HG03280 (cell line): ENCODE data around the gene NEURL2.

Experiments
- ATAC-seq: cut with Tn5 transposase; IDR thresholded peaks from one replicate; pipeline ENCODE4 v1.9.1; 2021; ENCODE audit warnings: mild to moderate bottlenecking, moderate library complexity; ENCODE audit not compliant: unreplicated experiment

Gene NEURL2

DNA sequence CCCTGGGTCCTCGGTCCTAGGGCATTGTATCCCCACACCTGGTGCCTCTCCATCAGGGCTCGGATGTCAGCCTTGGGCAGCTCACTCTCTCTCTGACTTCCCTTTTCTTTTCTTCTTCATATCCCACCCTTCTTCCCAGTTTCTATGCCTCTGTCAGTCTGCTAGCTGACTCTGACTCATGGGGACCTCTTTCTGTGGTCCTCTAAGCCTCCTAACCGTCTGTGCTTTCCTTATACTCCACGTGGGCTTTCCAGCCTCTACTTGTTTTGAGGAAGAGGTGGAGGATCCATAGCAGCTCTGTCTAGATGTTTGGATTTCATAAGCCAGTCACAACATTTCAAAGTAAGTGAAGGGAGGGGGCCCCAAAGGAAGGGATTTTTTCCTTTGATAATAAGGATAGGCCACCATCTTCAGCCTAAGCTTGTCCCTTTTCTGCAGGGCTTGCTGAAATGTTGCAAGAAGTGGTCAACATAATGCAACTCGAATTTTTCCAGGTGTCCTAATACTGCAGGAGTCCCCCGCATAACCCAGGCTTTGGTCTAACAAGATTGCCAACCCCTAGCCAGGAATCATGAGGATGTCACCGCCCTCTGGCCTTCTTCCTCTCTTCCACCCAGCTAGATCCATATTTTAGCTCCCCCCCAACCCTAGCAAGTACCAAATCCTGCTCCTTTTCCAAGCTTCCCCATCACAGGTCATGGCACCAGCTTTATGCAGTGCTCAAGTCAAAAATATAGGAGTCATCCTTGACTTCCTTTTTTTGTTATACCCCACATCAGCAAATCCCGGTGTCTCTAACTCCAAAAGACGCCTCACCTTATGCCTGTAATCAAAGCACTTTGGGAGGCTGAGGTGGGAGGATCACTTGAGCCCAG, 29.7 kb upstream of the NEURL2 start:
- ATAC-seq: no peak

DNA sequence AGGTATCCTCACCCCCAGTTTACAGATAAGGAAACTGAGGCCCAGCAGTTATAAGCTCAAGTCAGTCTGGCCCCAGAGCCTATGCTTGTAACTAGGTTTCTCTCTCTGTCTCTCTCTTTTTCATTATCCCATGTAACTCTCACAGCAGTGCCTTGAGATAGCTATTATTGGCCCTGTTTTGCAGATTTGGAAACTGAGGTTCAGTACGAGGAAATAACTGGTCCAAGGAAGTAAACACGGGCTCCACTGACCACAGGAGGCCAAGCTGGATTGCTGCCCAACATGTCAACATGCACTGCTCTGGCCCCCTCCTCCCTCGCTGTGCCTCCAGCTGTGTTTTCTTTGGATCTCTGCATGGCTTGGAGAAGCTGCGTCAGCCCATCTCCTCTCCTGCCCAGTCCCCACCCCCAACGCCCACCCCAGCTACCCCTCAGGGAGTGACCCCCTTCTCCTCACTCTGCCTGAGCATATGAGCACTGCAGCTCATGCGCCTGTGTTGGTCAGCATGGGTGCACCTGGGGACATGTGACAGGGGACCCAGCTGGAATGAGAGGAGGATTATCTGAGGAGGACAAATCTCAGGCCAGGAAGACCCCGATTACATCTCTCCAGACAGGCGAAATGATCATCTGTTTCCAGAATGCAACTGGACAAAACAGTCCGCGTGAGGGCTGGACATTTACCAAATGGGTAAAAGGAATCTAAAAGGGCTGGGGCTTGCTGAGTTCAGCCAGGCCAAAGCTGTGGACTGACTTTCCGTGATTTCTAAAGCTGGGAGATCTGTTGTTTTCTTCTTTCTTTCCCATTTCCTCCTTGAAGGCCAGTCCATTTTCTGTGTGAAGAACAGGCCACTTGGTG, 28.8 kb upstream of the NEURL2 start:
- ATAC-seq: no peak

DNA sequence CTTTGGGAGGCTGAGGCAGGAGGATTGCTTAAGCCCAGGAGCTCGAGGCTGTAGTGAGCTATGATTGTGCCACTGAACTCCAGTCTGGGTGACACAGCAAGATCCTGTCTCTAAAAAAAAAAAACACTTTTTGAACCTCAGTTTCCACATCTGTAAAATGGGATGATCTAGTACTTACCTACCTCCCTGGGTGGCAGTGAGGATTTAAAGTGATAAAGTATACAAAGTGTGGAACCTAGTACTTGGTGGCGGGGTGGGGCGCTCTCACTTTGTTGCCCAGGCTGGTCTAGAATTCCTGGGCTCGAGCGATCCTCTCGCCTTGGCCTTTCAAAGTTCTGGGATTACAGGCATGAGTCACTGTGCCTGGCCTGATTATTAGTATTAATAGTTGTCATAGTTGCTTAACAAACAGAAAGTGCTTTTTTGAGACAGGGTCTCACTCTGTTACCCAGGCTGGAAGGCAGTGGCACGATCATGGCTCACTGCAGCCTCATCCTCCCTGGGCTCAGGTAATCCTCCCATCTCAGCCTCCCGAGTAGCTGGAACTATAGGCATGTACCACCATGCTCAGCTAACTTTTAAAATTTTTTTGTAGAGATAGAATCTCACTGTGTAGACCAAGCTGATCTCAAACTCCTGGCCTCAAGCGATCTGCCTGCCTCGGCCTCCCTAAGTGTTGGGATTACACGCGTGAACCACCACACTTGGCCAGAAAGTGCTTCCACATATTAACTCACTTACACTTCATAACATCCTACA, 27.9 kb upstream of the NEURL2 start:
- ATAC-seq: no peak

DNA sequence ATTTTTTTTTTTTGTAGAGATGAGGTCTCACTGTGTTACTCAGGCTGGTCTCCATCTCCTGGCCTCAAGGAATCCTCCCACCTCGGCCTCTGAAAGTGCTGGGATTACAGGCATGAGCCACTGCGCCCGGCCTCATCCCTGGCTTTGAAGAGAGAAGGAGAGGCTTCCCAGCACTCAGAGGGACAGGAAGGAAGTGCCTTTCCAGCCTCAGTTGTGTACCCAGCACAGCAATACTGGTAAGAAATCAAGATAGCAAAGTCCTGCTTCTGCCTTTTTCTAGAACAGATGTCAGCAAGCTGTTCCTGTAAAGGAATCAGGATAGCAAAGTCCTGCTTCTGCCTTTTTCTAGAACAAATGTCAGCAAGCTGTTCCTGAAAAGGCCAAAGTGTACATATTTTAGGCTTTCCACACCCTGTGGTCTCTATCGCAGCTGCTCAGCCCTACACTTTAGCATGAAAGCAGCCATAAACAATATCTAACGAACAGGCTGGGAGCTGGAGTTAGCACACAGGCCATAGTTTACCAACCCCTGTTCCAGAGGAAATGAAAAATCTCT, 27.3 kb upstream of the NEURL2 start:
- no peak for ATAC-seq

DNA sequence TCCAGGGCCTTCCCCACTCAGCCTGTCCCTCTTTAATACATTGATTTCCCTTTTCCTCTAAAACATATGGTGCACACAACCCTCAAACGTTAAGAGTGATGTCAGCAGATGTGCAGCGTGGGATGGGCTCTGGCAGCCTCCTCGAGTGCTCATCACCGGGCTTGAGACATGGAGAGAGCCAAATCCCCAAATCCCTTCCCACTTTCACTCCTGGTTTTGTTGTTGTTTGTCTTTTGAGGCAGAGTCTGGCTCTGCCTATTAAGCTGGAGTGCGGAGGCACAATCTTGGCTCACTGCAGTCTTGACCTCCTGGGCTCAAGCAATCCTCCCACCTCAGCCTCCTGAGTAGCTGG, 26.8 kb upstream of the NEURL2 start:
- no peak for ATAC-seq

DNA sequence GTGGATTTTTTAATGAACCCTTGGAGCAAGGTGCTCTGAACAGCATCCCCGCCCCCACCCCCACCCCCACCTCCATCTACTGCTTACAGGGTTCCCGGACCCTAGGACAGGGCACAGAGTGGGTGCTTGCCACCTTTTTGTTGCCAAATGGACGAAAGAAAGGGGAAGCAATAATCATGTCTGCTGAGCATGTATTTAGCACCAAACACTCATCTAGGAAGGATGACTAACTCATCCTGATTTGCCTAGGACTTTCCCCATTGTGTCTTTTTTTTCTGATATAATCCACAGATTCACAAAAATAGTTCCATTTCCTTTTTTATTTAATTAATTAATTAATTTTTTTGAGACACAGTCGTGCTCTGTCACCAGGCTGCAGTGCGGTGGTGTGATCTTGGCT, 22.1 kb upstream of the NEURL2 start:
- ATAC-seq: no peak

DNA sequence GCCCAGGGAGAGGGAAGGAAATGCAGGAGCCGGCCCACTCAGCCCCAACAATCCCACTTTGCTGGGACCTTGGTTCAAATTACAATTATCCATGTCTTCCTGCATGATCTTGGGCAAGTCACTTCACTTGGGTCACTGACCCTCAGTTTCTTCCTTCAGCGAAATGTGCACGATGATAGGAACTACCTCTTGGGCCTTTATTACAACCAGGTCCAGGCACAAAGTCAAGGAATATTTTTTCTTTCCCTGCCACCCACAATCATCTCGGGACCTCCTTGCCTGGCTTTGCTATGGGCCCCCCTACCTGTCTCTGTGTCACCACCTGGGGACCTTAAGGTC, 21.3 kb upstream of the NEURL2 start:
- ATAC-seq: no peak

DNA sequence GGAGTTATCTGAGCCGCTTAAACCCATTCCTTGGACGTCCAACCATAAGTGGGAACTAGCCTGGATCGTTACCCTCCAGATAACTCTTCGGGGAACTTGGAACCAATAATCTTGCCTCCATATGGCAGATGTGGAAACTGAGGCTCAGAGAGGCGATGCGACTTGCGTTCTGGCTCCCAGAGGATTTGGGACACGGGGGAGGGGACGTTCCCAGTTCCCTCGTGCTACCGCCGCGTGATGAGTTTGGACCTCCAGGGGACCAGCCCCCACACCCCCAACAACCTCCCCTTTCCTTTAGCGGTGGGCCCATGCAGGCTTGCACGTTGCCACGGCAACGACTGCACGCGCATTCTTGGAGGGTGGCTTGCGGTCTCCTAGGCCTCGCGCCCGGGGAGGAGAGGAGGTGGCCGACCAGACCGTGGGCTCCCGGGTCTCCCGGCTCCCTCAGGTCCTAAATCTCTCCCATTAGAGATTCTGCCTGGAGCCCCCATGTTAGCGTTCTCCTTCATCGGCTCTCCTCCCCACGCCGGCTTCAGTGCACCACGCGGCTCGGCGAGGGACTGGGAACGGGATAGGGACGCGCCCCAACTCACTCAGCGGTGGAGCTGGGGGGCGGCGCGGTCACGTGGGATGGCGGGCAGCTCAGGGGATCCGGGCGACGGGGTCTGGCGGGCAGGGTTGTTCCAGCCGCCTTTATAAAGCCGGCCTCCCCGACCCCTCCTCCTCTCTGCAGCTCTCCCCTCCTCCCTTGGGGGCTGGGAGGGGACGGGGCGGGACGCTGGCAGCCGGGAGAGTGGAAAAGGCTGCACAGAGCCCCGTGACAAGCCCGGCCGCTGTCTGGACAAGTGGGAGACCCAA, 20.7 kb upstream of the NEURL2 start, which contains the start of gene PLTP:
Gene PLTP (minus strand): TSS at position 670 of the 858 bp plus-strand sequence. CDS start 703 bp downstream, outside the sequence.
- ATAC-seq: no peak

DNA sequence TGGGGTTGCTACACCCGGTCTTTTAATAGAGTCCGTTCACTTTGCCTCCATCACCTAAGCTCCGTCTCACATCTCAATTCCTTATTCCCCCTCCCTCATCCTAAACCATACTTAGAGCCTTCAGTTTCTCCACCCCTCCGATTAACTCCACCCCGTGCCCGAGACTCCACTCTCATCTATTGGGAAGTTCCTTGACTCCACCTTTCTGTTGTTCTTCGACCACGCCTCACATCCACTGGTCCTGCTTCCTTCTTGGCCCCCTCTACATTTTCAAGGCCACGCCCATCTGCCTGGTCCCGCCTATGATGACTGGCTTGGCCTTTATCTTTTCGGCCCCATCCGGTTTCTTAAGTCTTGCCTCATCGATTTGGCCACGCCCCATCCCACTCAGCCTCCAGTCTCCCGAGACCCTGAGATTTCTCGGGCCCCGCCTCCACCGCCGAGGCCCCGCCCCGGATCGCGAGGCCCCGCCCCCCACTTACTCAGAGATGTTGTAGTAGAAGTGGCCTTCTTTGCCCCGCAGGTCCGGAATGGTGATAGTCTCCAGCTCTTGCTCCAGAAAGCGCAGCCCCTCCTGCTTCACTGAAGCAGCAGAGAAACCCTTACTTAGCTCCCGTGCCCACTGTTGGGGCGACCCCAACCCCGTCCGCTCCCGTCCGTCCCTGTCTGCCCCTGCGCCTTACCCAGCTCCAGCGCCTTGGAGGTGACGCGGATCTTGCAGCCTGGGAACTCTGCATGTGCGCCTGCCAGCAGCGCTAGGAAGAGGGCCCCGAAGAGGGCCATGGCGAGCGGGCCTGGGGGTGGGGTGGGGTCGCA, 19.9 kb upstream of the NEURL2 start:
- peak; percentile 92 for ATAC-seq

DNA sequence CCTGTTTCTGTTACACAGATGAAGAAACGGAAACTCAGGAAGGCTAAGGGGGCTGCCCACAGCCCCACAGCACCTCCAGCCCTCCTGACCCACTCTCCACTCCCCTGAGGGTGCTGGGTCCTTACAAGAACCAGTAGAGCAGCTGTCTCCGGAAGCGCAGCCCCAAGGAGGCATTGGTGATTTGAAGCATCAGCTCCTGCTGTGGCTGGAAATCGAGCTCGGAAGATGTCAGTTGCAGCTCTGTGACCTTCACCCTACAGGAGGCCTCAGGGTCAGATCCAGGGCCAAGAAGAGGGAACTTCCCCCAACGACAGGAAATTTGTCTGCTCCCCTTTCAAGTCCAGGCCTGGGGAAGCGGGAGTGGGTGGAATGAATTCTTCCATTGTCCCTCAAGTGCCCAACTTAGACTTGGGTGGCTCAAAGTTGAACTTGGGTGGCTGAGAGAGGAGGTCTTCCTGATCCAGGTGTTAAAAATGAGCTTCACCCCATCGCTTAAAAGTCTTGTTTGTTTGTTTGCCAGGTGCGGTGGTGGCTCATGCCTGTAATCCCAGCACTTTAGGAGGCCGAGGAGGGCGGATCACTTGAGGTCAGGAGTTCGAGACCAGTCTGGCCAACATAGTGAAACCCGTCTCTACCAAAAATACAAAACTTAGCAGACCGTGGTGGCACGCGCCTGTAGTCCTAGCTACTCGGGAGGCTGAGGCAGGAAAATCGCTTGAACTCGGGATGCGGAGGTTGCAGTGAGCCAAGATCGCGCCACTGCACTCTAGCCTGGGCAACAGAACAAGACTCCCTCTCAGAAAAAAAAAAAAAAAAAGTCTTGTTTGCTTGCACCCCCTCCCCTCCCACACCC, 19.0 kb upstream of the NEURL2 start:
- ATAC-seq: no peak

DNA sequence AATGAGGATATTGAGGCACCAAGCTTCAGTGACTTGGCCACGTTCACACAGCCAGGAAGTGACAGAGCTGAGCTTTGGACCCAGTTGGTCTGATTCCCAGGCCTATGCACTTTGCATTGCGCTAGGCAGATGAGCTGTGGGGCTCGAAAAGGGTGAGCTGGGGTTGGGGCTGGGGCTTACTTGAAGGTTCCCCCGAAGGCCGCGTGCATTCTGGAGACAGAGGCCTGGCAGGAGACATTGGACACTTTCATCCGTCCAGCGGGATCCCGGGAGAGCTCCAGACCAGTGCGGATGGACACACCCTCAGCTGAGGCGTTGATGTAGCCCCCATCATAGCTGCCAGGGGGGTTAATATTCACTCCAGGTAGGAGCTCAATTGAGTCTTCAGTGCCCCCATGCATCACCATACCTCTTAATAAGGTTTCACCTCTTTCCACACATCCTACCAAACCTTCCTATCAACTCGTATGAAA, 18.4 kb upstream of the NEURL2 start:
- no peak for ATAC-seq

DNA sequence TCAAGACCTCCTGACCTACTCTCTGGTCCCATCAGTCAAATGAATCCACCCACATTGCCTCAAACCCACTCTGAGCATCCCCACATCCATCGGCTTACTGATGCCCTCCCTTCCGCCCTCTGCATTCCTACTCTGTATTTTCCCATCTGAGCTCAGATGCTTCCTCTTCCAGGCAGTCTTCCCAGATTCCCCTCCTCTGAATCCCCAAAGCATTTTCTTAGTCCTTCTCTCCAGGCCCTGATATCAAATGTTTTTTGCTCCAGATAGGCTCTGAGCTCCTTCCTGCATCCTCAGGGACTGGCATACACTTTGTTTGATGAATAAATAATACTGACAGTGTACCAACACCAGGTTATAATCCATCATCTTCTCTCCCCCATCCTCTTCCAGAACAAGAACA, 17.1 kb upstream of the NEURL2 start:
- ATAC-seq: no peak

DNA sequence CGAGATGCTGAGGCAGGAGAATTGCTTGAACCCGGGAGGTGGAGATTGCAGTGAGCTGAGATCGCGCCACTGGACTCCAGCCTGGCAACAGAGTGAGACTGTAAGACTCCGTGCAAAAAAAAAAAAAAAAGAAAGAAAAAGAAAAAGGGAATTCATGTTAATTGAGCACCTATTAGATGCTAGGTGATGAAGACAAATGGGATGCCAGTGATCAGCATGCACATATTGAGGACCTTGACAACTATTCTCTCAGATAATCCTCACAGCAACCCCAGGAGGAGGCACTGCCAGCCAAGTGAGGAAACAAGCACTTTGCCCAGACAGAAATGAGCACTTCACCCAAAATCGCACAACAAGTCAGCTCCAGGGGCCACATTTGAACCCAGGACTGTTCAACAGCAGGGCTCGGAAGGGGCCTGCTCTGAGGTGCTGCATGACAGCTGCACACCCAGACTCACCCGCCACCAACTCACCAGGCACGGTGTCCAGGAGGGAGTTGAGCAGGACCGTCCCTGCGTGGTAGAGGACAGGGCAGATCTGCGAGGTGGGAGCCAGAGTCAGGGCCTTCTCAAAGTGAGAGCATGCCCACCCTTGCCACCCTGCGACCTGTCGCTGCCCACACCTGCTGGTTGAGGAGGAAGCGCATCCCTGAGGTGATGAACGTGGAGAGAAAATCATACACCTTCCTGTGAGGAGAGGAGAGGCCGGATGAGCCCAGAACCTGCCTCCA, 16.4 kb upstream of the NEURL2 start:
- ATAC-seq: no peak

DNA sequence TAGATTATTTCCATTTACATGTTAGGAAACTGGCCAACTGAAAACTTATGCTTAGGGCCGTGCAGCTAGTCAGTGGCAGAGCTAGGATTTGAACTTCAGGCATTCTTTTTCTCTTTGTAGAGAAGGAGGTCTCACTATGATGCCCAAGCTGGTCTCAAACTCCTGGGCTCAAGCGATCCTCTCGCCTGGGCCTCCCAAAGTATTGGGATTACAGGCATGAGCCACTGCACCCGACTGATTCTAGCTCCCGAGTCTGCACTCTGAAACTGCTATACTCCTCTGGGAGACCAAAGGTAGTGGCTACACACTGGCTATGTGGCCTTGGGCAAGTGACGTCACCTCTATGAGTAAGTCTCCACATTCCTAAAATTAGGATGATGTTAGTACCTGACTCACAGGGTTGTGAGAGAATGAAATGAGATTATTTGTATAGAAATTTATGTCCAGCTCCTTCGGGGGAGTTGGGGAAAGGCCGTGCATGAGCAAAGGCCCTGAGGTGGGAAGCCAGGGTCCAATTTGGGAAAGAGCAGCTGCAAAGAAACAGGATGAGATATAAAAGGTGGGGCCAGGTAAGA, 14.6 kb upstream of the NEURL2 start:
- no peak for ATAC-seq

DNA sequence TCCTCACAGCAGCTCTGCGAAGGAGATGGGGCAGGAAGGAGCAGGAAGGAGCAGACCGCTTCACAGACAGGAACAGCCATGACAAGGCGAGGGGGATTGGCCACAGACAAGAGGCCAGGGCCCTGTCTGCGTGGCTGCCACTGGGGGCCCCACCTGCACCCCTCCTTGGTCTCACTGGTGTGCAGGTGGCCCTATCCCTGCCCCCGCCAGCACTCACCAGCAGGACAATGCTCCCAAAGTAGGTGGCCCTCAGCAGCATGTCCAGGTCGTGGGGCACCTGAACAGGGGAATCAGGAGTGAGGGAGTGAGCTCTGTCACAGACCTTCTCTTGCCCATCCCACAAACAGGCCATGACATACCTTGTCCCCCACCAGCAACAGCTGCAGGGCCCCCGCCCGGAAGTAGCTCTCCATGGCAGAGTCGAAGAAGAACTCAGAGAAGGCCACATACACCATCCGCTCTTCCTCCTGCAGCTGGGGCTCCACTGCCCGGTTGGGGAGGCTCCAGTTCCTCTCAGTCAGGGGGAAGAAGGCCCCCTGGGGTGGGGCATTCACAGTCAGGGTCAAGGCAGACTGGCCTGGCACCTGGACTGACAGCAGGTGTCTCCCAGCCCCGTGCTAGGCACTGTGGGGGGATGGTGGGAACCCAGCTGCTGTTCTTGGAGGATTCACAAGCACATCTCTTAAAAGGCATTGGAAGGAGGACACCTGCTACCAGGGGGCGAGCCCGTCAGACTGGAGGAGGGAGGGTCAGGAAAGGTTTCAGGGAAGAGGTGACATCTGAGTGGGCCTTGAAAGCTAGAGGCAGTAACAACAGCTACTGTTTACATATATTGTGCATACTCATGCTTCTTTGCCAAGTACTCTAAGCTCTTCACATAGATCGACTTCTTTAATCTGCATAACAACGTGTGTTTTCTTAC, 13.8 kb upstream of the NEURL2 start:
- no peak for ATAC-seq

DNA sequence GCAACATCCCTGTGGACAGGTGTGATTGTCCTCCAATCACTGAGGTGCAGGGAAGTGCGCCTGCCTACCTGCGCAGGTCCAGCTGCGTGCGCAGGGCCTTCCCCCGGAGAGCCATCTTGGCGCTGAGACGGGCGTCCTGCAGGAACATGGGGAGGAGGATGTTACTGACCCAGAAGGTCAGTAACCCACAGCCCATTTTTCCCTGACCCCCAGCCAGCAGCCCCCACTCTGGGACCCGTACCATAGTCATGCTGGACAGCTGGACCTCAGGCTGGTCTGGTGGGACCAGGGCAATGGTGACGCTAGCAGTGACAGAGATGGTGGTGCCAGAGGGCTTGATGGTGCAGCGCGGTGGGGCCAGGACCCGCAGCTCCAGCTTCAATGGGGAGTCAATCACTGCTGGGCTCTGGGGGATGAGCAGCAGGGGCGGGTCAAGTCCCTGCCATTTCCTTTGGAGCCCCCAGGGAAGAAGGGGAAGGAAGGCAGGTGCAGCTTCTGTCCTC, 11.2 kb upstream of the NEURL2 start:
- ATAC-seq: no peak
